GM12873 (cell line): ENCODE results near the gene DNAAF1.

ENCODE experiments used
- CTCF ChIP-seq: IDR thresholded peaks from 2 replicates; pipeline ENCODE4 v1.5.1; 2012; ENCODE audit warnings: low read depth, mild to moderate bottlenecking, moderate library complexity, low read length, control low read depth; ENCODE audit not compliant: insufficient read depth; ENCODE audit errors: missing control alignments

Gene DNAAF1

DNA sequence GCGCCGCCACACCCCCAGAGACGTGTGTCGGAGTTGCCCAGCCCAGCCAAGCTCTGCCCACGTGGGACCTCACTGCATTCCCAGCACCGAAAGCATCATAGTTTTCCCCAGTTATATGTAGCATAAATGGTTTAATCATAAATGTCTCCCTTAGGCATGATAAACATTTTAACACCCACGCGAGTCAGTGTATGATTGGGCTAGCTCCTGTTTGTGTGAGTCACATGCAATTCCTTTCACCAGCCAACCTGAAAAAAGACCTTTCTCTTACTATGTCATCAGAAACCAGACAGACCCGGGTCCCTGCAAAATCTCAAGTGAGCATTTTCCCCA, 32.6 kb downstream of the DNAAF1 start:
- TF ChIP-seq CTCF, result no peak

- TF ChIP-seq CTCF, result no peak
Observed at GRCh38 chr16:84178146-84178765, 33.1 kb downstream of the DNAAF1 start.

- TF ChIP-seq CTCF, result no peak
Observed at GRCh38 chr16:84178892-84179611, 33.9 kb downstream of the DNAAF1 start.

- no peak for TF ChIP-seq CTCF
Observed at GRCh38 chr16:84179612-84180320, 34.7 kb downstream of the DNAAF1 start.

GRCh38 chr16:84180519-84181140, 35.5 kb downstream of the DNAAF1 start:
- TF ChIP-seq CTCF, result no peak

- TF ChIP-seq CTCF, result no peak
Observed at GRCh38 chr16:84181144-84181915, 36.2 kb downstream of the DNAAF1 start.

DNA sequence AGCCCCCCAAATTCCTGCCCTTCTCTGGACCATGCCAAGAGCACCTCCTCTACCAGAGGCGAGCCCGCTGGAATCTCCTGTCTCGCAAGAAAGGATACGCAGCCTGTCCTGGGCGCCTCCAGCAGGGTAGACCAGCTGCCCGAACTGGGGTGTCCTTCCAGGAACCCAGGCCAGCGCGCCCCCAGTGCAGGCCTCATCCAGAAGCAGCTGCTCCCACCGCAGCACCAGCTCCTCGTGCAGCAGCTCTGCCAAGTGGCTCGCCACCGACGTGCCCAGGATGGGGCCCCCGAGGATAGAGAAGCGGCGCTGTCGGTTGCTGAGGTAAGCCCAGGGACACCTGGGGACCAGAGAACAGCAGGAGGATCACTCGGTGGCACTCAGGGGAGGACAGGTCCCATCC, 37.0 kb downstream of the DNAAF1 start:
- TF ChIP-seq CTCF, result no peak
